ENCODE data around the gene FBN1. TPM values are rescaled to one million over a fixed set of nuclear protein-coding genes. Genes with fewer than 3 reads are reported as not detected.

The FBN1 gene
- total RNA-seq, 2 donors from 2014 or later: 12.1 to 81.9 TPM

GRCh38 chr15:48384616-48385015 is 260.9 kb downstream of the FBN1 start:
- H3K4me1 ChIP-seq (replicated peaks): peaks cover 7% of the 10 kb centered on the region
- H3K27ac ChIP-seq: no peak overlapping the region
- 93% methylated on average over 3 of the region's 3 CpGs for WGBS
- H3K27me3 ChIP-seq (replicated peaks; ENCODE audit: insufficient read depth): no peaks in the 10 kb centered on the region
- H3K9me3 ChIP-seq: no peaks in the 10 kb centered on the region
- TF ChIP-seq POLR2AphosphoS5 (IDR thresholded peaks at IDR 0.05): no peak
- no peak for TF ChIP-seq POLR2A (IDR thresholded peaks at IDR 0.05)
- TF ChIP-seq CTCF (IDR thresholded peaks at IDR 0.05): no peak
- intact Hi-C loops (cut with DNase I): no loop called here
- no peak overlapping the region for H3K4me3 ChIP-seq
- H3K36me3 ChIP-seq: no peaks in the 10 kb centered on the region
- DNase-seq (ENCODE audit: low spot score): no peak

- TF ChIP-seq POLR2A (IDR thresholded peaks at IDR 0.05) (no peak), CTCF (IDR thresholded peaks at IDR 0.05) (no peak), POLR2AphosphoS5 (IDR thresholded peaks at IDR 0.05) (no peak)
- Histone ChIP-seq H3K4me1 (replicated peaks) (no peaks in the 10 kb centered on the region), H3K27ac (no peak overlapping the region), H3K36me3 (no peaks in the 10 kb centered on the region), H3K9me3 (no peaks in the 10 kb centered on the region), H3K27me3 (replicated peaks; ENCODE audit: insufficient read depth) (no peaks in the 10 kb centered on the region), H3K4me3 (no peak overlapping the region)
- intact Hi-C loops (cut with DNase I): no loop called here
- no peak for DNase-seq (ENCODE audit: low spot score)
- WGBS: 67% methylated on average over 2 of the region's 2 CpGs
Measured at GRCh38 chr15:48383031-48383430, 262.5 kb downstream of the FBN1 start.

- Histone ChIP-seq H3K27ac (no peak overlapping the region), H3K27me3 (replicated peaks; ENCODE audit: insufficient read depth) (no peaks in the 10 kb centered on the region), H3K4me3 (no peak overlapping the region), H3K9me3 (no peaks in the 10 kb centered on the region), H3K36me3 (no peaks in the 10 kb centered on the region), H3K4me1 (replicated peaks) (no peaks in the 10 kb centered on the region)
- intact Hi-C loops (cut with DNase I): no loop called here
- no peak for TF ChIP-seq CTCF (IDR thresholded peaks at IDR 0.05)
- TF ChIP-seq POLR2A (IDR thresholded peaks at IDR 0.05): no peak
- TF ChIP-seq POLR2AphosphoS5 (IDR thresholded peaks at IDR 0.05): no peak
- 79% methylated on average over 4 of the region's 4 CpGs for WGBS
- no peak for DNase-seq (ENCODE audit: low spot score)
Measured at GRCh38 chr15:48381861-48382260, 263.6 kb downstream of the FBN1 start.

- intact Hi-C loops (cut with DNase I): no loop called here
- H3K9me3 ChIP-seq: no peaks in the 10 kb centered on the region
- WGBS: 80% methylated on average over 4 of the region's 4 CpGs
- no peak overlapping the region for H3K4me3 ChIP-seq
- H3K4me1 ChIP-seq (replicated peaks): no peaks in the 10 kb centered on the region
- TF ChIP-seq POLR2A (IDR thresholded peaks at IDR 0.05) (no peak), CTCF (IDR thresholded peaks at IDR 0.05) (no peak), POLR2AphosphoS5 (IDR thresholded peaks at IDR 0.05) (no peak)
- no peak for DNase-seq (ENCODE audit: low spot score)
- no peak overlapping the region for H3K27ac ChIP-seq
- H3K36me3 ChIP-seq: no peaks in the 10 kb centered on the region
- H3K27me3 ChIP-seq (replicated peaks; ENCODE audit: insufficient read depth): no peaks in the 10 kb centered on the region
Measured at GRCh38 chr15:48380198-48380597, 265.3 kb downstream of the FBN1 start.

GRCh38 chr15:48375767-48376166 is 269.7 kb downstream of the FBN1 start:
- Histone ChIP-seq H3K4me1 (replicated peaks) (no peaks in the 10 kb centered on the region), H3K9me3 (no peaks in the 10 kb centered on the region), H3K4me3 (no peak overlapping the region), H3K27ac (no peak overlapping the region), H3K36me3 (no peaks in the 10 kb centered on the region), H3K27me3 (replicated peaks; ENCODE audit: insufficient read depth) (no peaks in the 10 kb centered on the region)
- WGBS: 100% methylated on average over 2 of the region's 2 CpGs
- intact Hi-C loops (cut with DNase I): no loop called here
- TF ChIP-seq CTCF (IDR thresholded peaks at IDR 0.05): no peak
- no peak for DNase-seq (ENCODE audit: low spot score)
